ENCODE results near the gene IVD. TPM values are rescaled to one million over a fixed set of nuclear protein-coding genes. Genes with fewer than 3 reads are reported as not detected.

IVD gene
- total RNA-seq, 1 donor from 2014 or later: 41.1 TPM

DNA sequence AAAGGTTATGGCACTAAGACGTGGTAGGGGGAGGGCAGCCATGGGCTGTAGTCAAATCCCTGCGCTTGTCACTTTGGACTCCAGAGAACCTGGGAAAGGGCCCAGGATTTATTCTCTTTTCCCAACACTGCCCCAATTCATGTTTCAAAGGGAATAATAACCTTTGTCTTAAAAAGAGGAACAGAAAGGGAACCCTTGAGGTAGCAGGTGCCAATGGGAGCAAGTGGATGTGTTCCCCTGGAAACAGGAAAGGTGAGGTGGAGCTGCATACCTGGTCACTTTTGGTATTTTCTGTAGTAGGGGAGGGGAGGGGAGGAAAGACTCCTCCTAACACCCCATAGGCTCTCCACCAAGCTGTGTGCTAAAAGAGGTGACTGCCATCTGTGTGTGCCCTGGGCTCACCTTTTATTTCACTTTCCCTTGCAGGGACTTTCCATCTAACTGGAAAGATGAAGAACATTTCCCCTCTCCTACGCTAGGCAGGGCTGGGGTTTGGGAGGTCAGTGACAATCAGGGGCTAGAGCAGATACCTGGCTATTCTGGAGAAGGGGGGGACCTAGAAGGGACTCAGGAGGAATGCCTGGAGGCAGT is 59.1 kb downstream of the IVD start:
- Histone ChIP-seq H3K36me3 (ENCODE audit: control insufficient read depth, insufficient read depth, low read length) (peaks cover 5% of the 10 kb centered on the region), H3K4me3 (ENCODE audit: low read depth, low read length) (no peak overlapping the region), H3K27me3 (ENCODE audit: control insufficient read depth, insufficient read depth, low read length) (no peaks in the 10 kb centered on the region)
- TF ChIP-seq, protein P1, sequence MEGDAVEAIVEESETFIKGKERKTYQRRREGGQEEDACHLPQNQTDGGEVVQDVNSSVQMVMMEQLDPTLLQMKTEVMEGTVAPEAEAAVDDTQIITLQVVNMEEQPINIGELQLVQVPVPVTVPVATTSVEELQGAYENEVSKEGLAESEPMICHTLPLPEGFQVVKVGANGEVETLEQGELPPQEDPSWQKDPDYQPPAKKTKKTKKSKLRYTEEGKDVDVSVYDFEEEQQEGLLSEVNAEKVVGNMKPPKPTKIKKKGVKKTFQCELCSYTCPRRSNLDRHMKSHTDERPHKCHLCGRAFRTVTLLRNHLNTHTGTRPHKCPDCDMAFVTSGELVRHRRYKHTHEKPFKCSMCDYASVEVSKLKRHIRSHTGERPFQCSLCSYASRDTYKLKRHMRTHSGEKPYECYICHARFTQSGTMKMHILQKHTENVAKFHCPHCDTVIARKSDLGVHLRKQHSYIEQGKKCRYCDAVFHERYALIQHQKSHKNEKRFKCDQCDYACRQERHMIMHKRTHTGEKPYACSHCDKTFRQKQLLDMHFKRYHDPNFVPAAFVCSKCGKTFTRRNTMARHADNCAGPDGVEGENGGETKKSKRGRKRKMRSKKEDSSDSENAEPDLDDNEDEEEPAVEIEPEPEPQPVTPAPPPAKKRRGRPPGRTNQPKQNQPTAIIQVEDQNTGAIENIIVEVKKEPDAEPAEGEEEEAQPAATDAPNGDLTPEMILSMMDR (IDR thresholded peaks at IDR 0.05; ENCODE audit: insufficient read depth, low read length, poor library complexity, severe bottlenecking): no peak
- no peak for DNase-seq (ENCODE audit: low read depth)

DNA sequence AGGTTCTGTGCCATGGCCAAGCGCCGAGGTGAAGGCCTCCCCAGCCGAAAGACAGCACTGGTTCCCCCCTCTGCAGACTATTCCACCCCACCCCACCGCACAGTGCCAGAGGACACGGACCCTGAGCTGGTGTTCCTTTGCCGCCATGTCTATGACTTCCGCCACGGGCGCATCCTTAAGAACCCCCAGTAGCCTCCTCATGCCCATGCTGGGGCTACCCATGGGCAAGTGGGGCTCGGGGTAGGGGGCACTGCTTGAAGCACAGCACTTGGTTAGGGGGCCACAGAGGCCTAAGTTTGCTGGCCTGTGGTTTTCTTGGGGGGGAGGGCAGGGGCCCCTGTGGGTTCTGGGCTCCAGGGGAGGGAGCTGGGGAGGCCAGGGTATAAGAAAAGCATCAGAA is 60.3 kb downstream of the IVD start:
- TF ChIP-seq, protein P1 (IDR thresholded peaks at IDR 0.05; ENCODE audit: insufficient read depth, low read length, poor library complexity, severe bottlenecking): no peak
- DNase-seq (ENCODE audit: low read depth): no peak
- Histone ChIP-seq H3K4me3 (ENCODE audit: low read depth, low read length) (no peak overlapping the region), H3K27me3 (ENCODE audit: control insufficient read depth, insufficient read depth, low read length) (no peaks in the 10 kb centered on the region), H3K36me3 (ENCODE audit: control insufficient read depth, insufficient read depth, low read length) (peaks cover 5% of the 10 kb centered on the region)

DNA sequence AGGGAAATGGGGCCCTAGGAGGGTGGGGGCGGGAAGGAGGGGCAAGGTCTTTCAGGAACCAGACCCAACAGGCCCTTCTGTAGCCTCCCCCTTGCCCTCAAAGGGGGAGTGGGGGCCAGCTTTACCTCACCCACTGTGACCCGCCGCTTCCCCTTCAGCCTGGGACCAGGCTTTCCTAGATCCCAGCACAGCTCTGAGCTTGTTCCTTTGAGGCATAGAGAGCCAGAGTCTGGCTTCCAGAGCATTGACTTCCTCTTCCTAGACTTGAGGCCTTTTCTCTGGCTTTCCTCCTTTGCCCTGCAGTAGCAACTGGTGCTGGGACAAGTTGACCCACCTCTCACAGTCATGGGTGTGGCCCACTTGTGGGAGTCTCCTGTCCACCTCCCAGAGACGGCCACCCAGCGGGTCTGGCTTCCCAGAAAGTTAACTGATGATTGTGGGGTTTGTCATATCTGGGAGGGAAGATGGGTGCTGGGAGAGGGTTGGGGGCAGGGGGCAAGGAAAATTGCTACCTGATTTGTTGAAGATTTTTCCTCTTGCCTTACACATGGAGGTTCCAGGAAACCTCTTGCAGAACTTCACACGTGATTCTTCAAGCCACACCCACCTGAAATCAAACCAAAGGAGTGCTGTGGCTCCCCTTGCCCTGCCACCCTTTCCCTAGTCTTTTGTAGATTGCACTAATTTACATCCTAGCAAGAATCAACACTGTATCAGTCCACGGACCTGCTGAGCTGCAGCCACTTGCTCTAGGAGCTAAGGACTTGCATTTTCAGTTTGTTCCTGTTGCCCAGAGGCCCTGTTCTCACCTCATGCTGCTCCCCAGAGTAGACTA is 61.0 kb downstream of the IVD start:
- no peak for DNase-seq (ENCODE audit: low read depth)
- Histone ChIP-seq H3K27me3 (ENCODE audit: control insufficient read depth, insufficient read depth, low read length) (no peaks in the 10 kb centered on the region), H3K36me3 (ENCODE audit: control insufficient read depth, insufficient read depth, low read length) (peaks cover 5% of the 10 kb centered on the region), H3K4me3 (ENCODE audit: low read depth, low read length) (no peak overlapping the region)
- TF ChIP-seq, protein P1 (IDR thresholded peaks at IDR 0.05; ENCODE audit: insufficient read depth, low read length, poor library complexity, severe bottlenecking): no peak

DNA sequence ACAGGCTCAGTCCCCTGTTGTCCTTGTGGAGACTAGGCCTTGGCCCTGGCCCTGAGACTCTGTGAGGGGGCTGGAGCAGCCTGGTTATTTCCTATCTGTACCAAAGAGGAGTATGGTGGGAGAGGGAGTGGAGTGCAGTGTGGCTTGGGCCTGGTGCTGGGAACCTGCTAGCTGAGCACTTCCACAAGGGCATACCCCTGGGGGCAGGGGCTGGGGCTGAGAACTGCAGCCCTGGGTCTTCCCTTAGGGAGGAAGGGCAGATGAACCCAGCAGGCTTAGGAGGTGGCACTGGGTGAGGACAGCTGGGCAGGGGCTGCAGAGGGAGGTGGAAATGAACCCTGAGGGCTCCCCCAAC is 61.6 kb downstream of the IVD start:
- Histone ChIP-seq H3K4me3 (ENCODE audit: low read depth, low read length) (no peak overlapping the region), H3K36me3 (ENCODE audit: control insufficient read depth, insufficient read depth, low read length) (peaks cover 5% of the 10 kb centered on the region), H3K27me3 (ENCODE audit: control insufficient read depth, insufficient read depth, low read length) (no peaks in the 10 kb centered on the region)
- TF ChIP-seq, protein P1 (IDR thresholded peaks at IDR 0.05; ENCODE audit: insufficient read depth, low read length, poor library complexity, severe bottlenecking): no peak
- no peak for DNase-seq (ENCODE audit: low read depth)

DNA sequence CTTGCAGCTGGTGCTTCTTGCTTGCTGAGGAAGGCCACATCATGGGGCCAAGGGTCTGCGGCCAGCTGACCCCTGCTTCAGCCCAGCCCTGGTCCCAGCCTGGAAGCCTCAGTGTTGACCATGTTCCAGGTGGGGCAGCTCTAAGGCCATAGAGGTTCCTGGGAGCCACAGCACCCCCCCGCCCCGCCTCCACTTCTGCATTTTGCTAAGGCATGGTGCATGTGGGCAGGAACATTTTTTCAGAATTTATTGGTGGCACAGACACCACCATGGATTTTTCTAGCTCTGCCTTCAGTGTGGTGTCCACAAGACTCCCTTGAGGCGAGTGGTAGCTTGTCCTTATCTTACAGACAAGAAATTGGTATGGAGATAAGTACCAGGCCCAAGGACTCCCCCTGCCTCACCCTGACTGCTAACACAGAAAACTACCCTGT is 63.3 kb downstream of the IVD start:
- TF ChIP-seq, protein P1 (IDR thresholded peaks at IDR 0.05; ENCODE audit: insufficient read depth, low read length, poor library complexity, severe bottlenecking): no peak
- H3K4me3 ChIP-seq (ENCODE audit: low read depth, low read length): no peak overlapping the region
- no peaks in the 10 kb centered on the region for H3K27me3 ChIP-seq (ENCODE audit: control insufficient read depth, insufficient read depth, low read length)
- no peak for DNase-seq (ENCODE audit: low read depth)
- H3K36me3 ChIP-seq (ENCODE audit: control insufficient read depth, insufficient read depth, low read length): peaks cover 5% of the 10 kb centered on the region

Data from kidney epithelial cell (primary cell).